ENCODE measurements around the gene GARRE1. TPM values are rescaled to one million over a fixed set of nuclear protein-coding genes. Genes with fewer than 3 reads are reported as not detected.

The GARRE1 gene
- total and polyA plus RNA-seq, 2 of the 8 experiments (the other 6 are each of a cell fraction or from before 2014, with no cell fraction given): 16.4 to 23.1 TPM

- no peak for TF ChIP-seq MAX (IDR thresholded peaks at IDR 0.05)
- TF ChIP-seq NANOG (IDR thresholded peaks at IDR 0.05; ENCODE audit: insufficient read depth, low read depth, low read length, poor library complexity, severe bottlenecking): no peak
- TF ChIP-seq GTF2F1 (IDR thresholded peaks at IDR 0.05; ENCODE audit: borderline replicate concordance, low read depth, low read length): no peak
- TF ChIP-seq KDM5A (IDR thresholded peaks at IDR 0.05; ENCODE audit: low read length): no peak
- no peak for TF ChIP-seq CEBPB (IDR thresholded peaks at IDR 0.05; ENCODE audit: low read depth, low read length)
- no peak for TF ChIP-seq PHF8 (conservative IDR thresholded peaks at IDR 0.05; ENCODE audit: low read depth, low read length)
Observed at GRCh38 chr19:34222386-34222785, 32.0 kb upstream of the GARRE1 start (continued).

Data from H1 (cell line).